DND-41 (cell line): ENCODE results near the gene LRRC9.

ENCODE experiments used
- ATAC-seq: fragments of 200-7000 bp; cut with Tn5 transposase; 3 replicates; pipeline ENCODE4 v1.9.1; 2021; ENCODE audit warnings: low read depth; ENCODE audit not compliant: insufficient read depth
- DNase-seq: peaks from one replicate; pipeline ENCODE4 v3.0.0-alpha.2; 2020
- H2AFZ ChIP-seq: 2 replicates; pipeline ENCODE4 v1.6.0; 2012; ENCODE audit warnings: low read depth, low read length
- H3K27ac ChIP-seq: 2 replicates; pipeline ENCODE4 v1.5.1; 2012; ENCODE audit warnings: low read length, inconsistent platforms
- H3K27me3 ChIP-seq: fragments of 200-600 bp; sonication (generic); 2 replicates; pipeline ENCODE4 v1.6.0; 2012; ENCODE audit warnings: low read length, mild to moderate bottlenecking, inconsistent platforms; ENCODE audit not compliant: insufficient read depth, poor library complexity
- H3K36me3 ChIP-seq: 2 replicates; pipeline ENCODE4 v1.5.1; 2012; ENCODE audit warnings: low read length, inconsistent platforms; ENCODE audit not compliant: insufficient read depth
- H3K4me1 ChIP-seq: 2 replicates; pipeline ENCODE4 v1.5.1; 2012; ENCODE audit warnings: mild to moderate bottlenecking, low read length; ENCODE audit not compliant: insufficient read depth
- H3K4me2 ChIP-seq: 2 replicates; pipeline ENCODE4 v1.6.0; 2012; ENCODE audit warnings: mild to moderate bottlenecking, moderate library complexity, low read length, inconsistent platforms; ENCODE audit not compliant: insufficient read depth
- H3K4me3 ChIP-seq, 2 experiments: fragments of 200-600 bp in 1 of 2; shearing (Covaris generic) in 1 of 2; 2 replicates each; pipeline ENCODE4 v1.5.1; 2012 to 2016; ENCODE audit warnings: inconsistent platforms in 2 of 2, low read length in 2 of 2, mild to moderate bottlenecking in 2 of 2, low read depth in 1 of 2, moderate library complexity in 1 of 2
- H3K79me2 ChIP-seq: 2 replicates; pipeline ENCODE4 v1.6.0; 2012; ENCODE audit warnings: low read length, inconsistent platforms; ENCODE audit not compliant: insufficient read depth
- H3K9ac ChIP-seq: 2 replicates; pipeline ENCODE4 v1.6.0; 2012; ENCODE audit warnings: low read depth, mild to moderate bottlenecking, inconsistent platforms, low read length, moderate library complexity
- H3K9me3 ChIP-seq: 2 replicates; pipeline ENCODE4 v1.5.1; 2012; ENCODE audit warnings: low read length, moderate library complexity, mild to moderate bottlenecking, inconsistent platforms; ENCODE audit not compliant: insufficient read depth, severe bottlenecking
- H4K20me1 ChIP-seq: 2 replicates; pipeline ENCODE4 v1.6.0; 2012; ENCODE audit warnings: low read length; ENCODE audit not compliant: insufficient read depth
- EZH2 ChIP-seq: IDR thresholded peaks from 3 replicates; pipeline ENCODE4 v1.6.1; 2012; ENCODE audit warnings: borderline replicate concordance, low read depth, mild to moderate bottlenecking, moderate library complexity, low read length, inconsistent platforms; ENCODE audit not compliant: severe bottlenecking
- TF ChIP-seq, protein P1 (sequence below): IDR thresholded peaks from 2 replicates; pipeline ENCODE4 v1.5.1; 2012; ENCODE audit warnings: borderline replicate concordance, low read length, moderate library complexity, mild to moderate bottlenecking; ENCODE audit not compliant: poor library complexity, severe bottlenecking; ENCODE audit errors: extremely low read depth

LRRC9 gene

DNA sequence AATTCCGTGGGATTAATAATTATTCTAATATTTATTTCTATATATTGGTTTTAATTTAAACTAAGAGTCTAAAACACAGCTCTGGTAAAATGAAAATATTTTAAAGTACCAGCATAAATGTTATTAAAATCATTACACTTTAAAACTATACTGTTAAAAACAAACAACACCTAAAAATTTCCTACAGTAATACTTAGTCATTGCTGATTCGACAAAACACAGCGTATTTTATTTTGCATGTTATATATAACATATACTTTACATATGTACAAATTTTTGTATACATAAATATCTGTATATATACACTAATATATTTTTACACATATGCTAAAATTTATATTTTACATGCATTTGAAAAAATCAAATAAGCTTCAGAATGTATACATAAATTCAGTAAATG is 165.7 kb downstream of the LRRC9 start:
- H3K36me3 ChIP-seq: no peaks in the 10 kb centered on the region
- no peak overlapping the region for H3K4me2 ChIP-seq
- H3K4me1 ChIP-seq: peaks cover 5% of the 10 kb centered on the region
- TF ChIP-seq EZH2: no peak
- TF ChIP-seq, protein P1, sequence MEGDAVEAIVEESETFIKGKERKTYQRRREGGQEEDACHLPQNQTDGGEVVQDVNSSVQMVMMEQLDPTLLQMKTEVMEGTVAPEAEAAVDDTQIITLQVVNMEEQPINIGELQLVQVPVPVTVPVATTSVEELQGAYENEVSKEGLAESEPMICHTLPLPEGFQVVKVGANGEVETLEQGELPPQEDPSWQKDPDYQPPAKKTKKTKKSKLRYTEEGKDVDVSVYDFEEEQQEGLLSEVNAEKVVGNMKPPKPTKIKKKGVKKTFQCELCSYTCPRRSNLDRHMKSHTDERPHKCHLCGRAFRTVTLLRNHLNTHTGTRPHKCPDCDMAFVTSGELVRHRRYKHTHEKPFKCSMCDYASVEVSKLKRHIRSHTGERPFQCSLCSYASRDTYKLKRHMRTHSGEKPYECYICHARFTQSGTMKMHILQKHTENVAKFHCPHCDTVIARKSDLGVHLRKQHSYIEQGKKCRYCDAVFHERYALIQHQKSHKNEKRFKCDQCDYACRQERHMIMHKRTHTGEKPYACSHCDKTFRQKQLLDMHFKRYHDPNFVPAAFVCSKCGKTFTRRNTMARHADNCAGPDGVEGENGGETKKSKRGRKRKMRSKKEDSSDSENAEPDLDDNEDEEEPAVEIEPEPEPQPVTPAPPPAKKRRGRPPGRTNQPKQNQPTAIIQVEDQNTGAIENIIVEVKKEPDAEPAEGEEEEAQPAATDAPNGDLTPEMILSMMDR: no peak
- no peaks in the 10 kb centered on the region for H3K79me2 ChIP-seq
- no peak overlapping the region for H2AFZ ChIP-seq
- H3K27me3 ChIP-seq: peaks cover 4% of the 10 kb centered on the region
- DNase-seq (no peak), ATAC-seq (no peak)
- H3K9me3 ChIP-seq: no peaks in the 10 kb centered on the region
- H4K20me1 ChIP-seq: no peaks in the 10 kb centered on the region
- no peak overlapping the region for H3K27ac ChIP-seq
- no peak overlapping the region for H3K9ac ChIP-seq
- H3K4me3 ChIP-seq: no peak overlapping the region

GRCh38 chr14:60087668-60088067 is 167.7 kb downstream of the LRRC9 start:
- DNase-seq: no peak
- TF ChIP-seq, protein P1: no peak
- no peak for TF ChIP-seq EZH2

DNA sequence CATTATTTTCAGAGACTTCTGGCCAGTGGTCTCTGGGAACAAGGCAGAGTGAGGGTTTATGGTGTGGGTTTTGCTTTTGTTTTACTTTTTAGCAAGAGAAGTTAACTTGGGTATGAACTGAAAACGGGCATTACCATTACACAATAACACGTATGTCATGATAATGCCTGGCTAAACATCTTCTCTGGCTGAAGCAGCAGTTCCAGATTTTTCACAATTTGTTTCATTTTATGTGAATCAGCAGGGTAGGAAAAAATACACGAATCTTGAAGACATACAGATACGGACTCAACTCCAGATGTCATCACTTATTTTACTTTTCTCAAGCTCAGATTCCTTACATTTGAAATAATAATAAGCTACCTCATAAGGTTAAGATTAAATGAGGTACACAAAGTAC is 169.3 kb downstream of the LRRC9 start:
- Histone ChIP-seq H3K4me3 (no peak overlapping the region), H3K36me3 (no peaks in the 10 kb centered on the region; the same call in 1 of the 2 replicates), H3K79me2 (peaks cover 22% of the 10 kb centered on the region), H4K20me1 (0 out of 2 replicates have a peak, but pooled peaks cover under 1% of the 10 kb centered on the region), H3K4me2 (no peak overlapping the region), H3K9ac (no peak overlapping the region), H3K9me3 (no peaks in the 10 kb centered on the region), H3K4me1 (peaks cover 22% of the 10 kb centered on the region), H2AFZ (no peak overlapping the region), H3K27ac (no peak overlapping the region), H3K27me3 (peaks cover 4% of the 10 kb centered on the region)
- ATAC-seq (no peak), DNase-seq (no peak)
- TF ChIP-seq EZH2: no peak
- TF ChIP-seq, protein P1: no peak

More at GRCh38 chr14:60087668-60088067, 167.7 kb downstream of the LRRC9 start:
- Histone ChIP-seq H3K27me3 (peaks cover 4% of the 10 kb centered on the region), H3K4me3 (no peak overlapping the region), H3K4me1 (peaks cover 11% of the 10 kb centered on the region), H3K9me3 (no peaks in the 10 kb centered on the region), H3K36me3 (no peaks in the 10 kb centered on the region; the same call in 1 of the 2 replicates), H3K79me2 (peaks cover 7% of the 10 kb centered on the region), H3K9ac (no peak overlapping the region), H2AFZ (no peak overlapping the region), H3K4me2 (no peak overlapping the region), H3K27ac (no peak overlapping the region), H4K20me1 (no peaks in the 10 kb centered on the region)
- ATAC-seq: no peak
